CD8-positive, alpha-beta memory T cell (primary cell): ENCODE measurements around the gene FEM1B. TPM values are rescaled to one million over a fixed set of nuclear protein-coding genes. Genes with fewer than 3 reads are reported as not detected.

Experiments used
- CTCF ChIA-PET: fragments of 350-600 bp; sonication (Branson Sonifier 250); formaldehyde crosslinking; loops from one replicate; lab custom pipeline; 2021; ENCODE audit warnings: antibody characterized with exemption; lab: Charles Lee
- POLR2A ChIA-PET: fragments of 350-600 bp; sonication (Branson Sonifier 250); formaldehyde crosslinking; loops from one replicate; lab custom pipeline; 2021; ENCODE audit warnings: antibody characterized with exemption; lab: Charles Lee
- DNase-seq, 5 donors: peaks; one replicate each; pipeline versions ENCODE4 v3.0.0 to v3.0.0-alpha.2; 2020 to 2022; ENCODE audit warnings: mixed read lengths in 1 of 5
- H3K27ac ChIP-seq: one replicate; pipeline ENCODE4 v1.7.0; 2013; ENCODE audit warnings: low read depth, mild to moderate bottlenecking, low read length, moderate library complexity
- H3K27me3 ChIP-seq: 2 replicates; pipeline ENCODE4 v1.7.0; 2013; ENCODE audit warnings: low read length, mild to moderate bottlenecking; ENCODE audit not compliant: insufficient read depth, poor library complexity, severe bottlenecking
- H3K36me3 ChIP-seq: 2 replicates; pipeline ENCODE4 v1.7.0; 2013; ENCODE audit warnings: mild to moderate bottlenecking, low read length, moderate library complexity; ENCODE audit not compliant: insufficient read depth
- H3K4me1 ChIP-seq: 2 replicates; pipeline ENCODE4 v1.7.0; 2013; ENCODE audit warnings: mild to moderate bottlenecking, low read length, moderate library complexity; ENCODE audit not compliant: insufficient read depth
- H3K4me3 ChIP-seq: 2 replicates; pipeline ENCODE4 v1.7.0; 2013; ENCODE audit warnings: mild to moderate bottlenecking, low read length
- H3K9me3 ChIP-seq: 2 replicates; pipeline ENCODE4 v1.7.0; 2013; ENCODE audit warnings: mild to moderate bottlenecking, low read length
- H3K27ac Mint-ChIP-seq, 8 donors: one replicate each; pipeline ENCODE4 v1.8.0; 2020 to 2021; ENCODE audit warnings: mixed read lengths in 8 of 8, mild to moderate bottlenecking in 6 of 8, inconsistent platforms in 3 of 8, moderate library complexity in 3 of 8
- H3K27me3 Mint-ChIP-seq, 2 donors: one replicate each; pipeline ENCODE4 v1.8.0; 2020 to 2021; ENCODE audit warnings: mixed read lengths in 2 of 2, mild to moderate bottlenecking in 1 of 2, moderate library complexity in 1 of 2
- H3K36me3 Mint-ChIP-seq, 3 donors: one replicate each; pipeline ENCODE4 v1.8.0; 2020 to 2021; ENCODE audit warnings: mixed read lengths in 3 of 3, inconsistent platforms in 1 of 3, mild to moderate bottlenecking in 1 of 3
- H3K4me1 Mint-ChIP-seq, 3 donors: one replicate each; pipeline ENCODE4 v1.8.0; 2020 to 2021; ENCODE audit warnings: mixed read lengths in 3 of 3, inconsistent platforms in 1 of 3, mild to moderate bottlenecking in 1 of 3
- H3K4me3 Mint-ChIP-seq, 7 donors: one replicate each; pipeline ENCODE4 v1.8.0; 2020 to 2021; ENCODE audit warnings: mixed read lengths in 7 of 7, mild to moderate bottlenecking in 6 of 7, moderate library complexity in 4 of 7, inconsistent platforms in 2 of 7
- H3K9me3 Mint-ChIP-seq, 5 donors: one replicate each; pipeline ENCODE4 v1.8.0; 2020 to 2022; ENCODE audit warnings: mixed read lengths in 5 of 5, mild to moderate bottlenecking in 3 of 5, moderate library complexity in 2 of 5, inconsistent platforms in 1 of 5
- polyA plus RNA-seq: library from polyadenylated mRNA; unstranded; fragments of 300-500 nt; fragmentation: Illumina TruSeq; gene quantifications from one replicate; pipeline ENCODE4 v1.2.3, GENCODE V29; 2021
- total RNA-seq, 2 experiments: library from RNA; stranded (reverse); gene quantifications; one replicate each; pipeline ENCODE4 v1.2.3, GENCODE V29; 2021

FEM1B gene
- total and polyA plus RNA-seq, 3 experiments from 2014 or later: 16.9 to 39.6 (median 37.7) TPM

GRCh38 chr15:68299436-68299835 is 21.9 kb downstream of the FEM1B start:
- Histone ChIP-seq H3K27ac (no peak overlapping the region), H3K27me3 (no peaks in the 10 kb centered on the region), H3K36me3 (no peaks in the 10 kb centered on the region), H3K9me3 (no peaks in the 10 kb centered on the region), H3K4me1 (peaks cover 9% of the 10 kb centered on the region), H3K4me3 (peak overlapping the region; percentile 54)
- Mint-ChIP-seq H3K27ac (peak overlapping the region; percentile 62 to 98 (median 92)), H3K27me3 (no peaks in the 10 kb centered on the region), H3K9me3 (no peaks in the 10 kb centered on the region), H3K4me3 (peak overlapping the region; percentile 78 to 90 (median 81)), H3K4me1 (peaks cover 23 to 45% (median 40%) of the 10 kb centered on the region in 3 donors), H3K36me3 (peaks cover 0 to 9% (median 0%) of the 10 kb centered on the region in 3 donors)
- CTCF ChIA-PET: no interaction called here
- POLR2A ChIA-PET: no interaction called here
- DNase-seq: no peak

- H3K36me3 ChIP-seq: no peaks in the 10 kb centered on the region
- no peaks in the 10 kb centered on the region for H3K9me3 ChIP-seq
- H3K27ac ChIP-seq: no peak overlapping the region
- H3K4me1 ChIP-seq: peaks cover 9% of the 10 kb centered on the region
- peaks cover 17 to 39% (median 36%) of the 10 kb centered on the region in 3 donors for H3K4me1 Mint-ChIP-seq
- H3K4me3 ChIP-seq: no peak overlapping the region
- no peaks in the 10 kb centered on the region for H3K9me3 Mint-ChIP-seq
- no peaks in the 10 kb centered on the region for H3K27me3 Mint-ChIP-seq
- H3K27me3 ChIP-seq: no peaks in the 10 kb centered on the region
- H3K4me3 Mint-ChIP-seq: peak overlapping the region in 2 of 7 donors; percentile 17 to 90
- ChIA-PET POLR2A (no interaction called here), CTCF (no interaction called here)
- peak overlapping the region in 4 of 8 donors; percentile 36 to 98 (median 76) for H3K27ac Mint-ChIP-seq
- peaks cover 0 to 6% (median 0%) of the 10 kb centered on the region in 3 donors for H3K36me3 Mint-ChIP-seq
- no peak for DNase-seq
Observed at GRCh38 chr15:68300115-68300940, 22.8 kb downstream of the FEM1B start.

GRCh38 chr15:68301301-68301700 is 23.8 kb downstream of the FEM1B start:
- no peaks in the 10 kb centered on the region for H3K27me3 Mint-ChIP-seq
- H3K4me3 Mint-ChIP-seq: no peak overlapping the region
- CTCF ChIA-PET: no interaction called here

GRCh38 chr15:68302729-68303128 is 25.2 kb downstream of the FEM1B start:
- no peak for DNase-seq
- Mint-ChIP-seq H3K4me3 (no peak overlapping the region), H3K4me1 (peaks cover 24 to 40% (median 35%) of the 10 kb centered on the region in 3 donors), H3K27me3 (peaks cover 0 to 10% of the 10 kb centered on the region in 2 donors), H3K9me3 (no peaks in the 10 kb centered on the region), H3K27ac (no peak overlapping the region), H3K36me3 (peaks cover 0 to 2% (median 0%) of the 10 kb centered on the region in 3 donors)
- CTCF ChIA-PET: interaction anchor here (0.9 kb wide), 1 partner anchor 53 kb away, joined by 3 read pairs; no protein-coding TSS in a partner anchor
- POLR2A ChIA-PET: no interaction called here
- H3K9me3 ChIP-seq: no peaks in the 10 kb centered on the region
- peaks cover 3% of the 10 kb centered on the region for H3K27me3 ChIP-seq
- peaks cover 14% of the 10 kb centered on the region for H3K4me1 ChIP-seq
- H3K36me3 ChIP-seq: no peaks in the 10 kb centered on the region
- H3K4me3 ChIP-seq: no peak overlapping the region
- no peak overlapping the region for H3K27ac ChIP-seq

More at GRCh38 chr15:68301301-68301700, 23.8 kb downstream of the FEM1B start:
- Histone ChIP-seq H3K4me1 (peaks cover 10% of the 10 kb centered on the region), H3K27me3 (peaks cover under 1% of the 10 kb centered on the region), H3K9me3 (no peaks in the 10 kb centered on the region), H3K4me3 (no peak overlapping the region), H3K36me3 (no peaks in the 10 kb centered on the region), H3K27ac (no peak overlapping the region)
- peaks cover 0 to 3% (median 0%) of the 10 kb centered on the region in 3 donors for H3K36me3 Mint-ChIP-seq
- POLR2A ChIA-PET: no interaction called here
- peak overlapping the region in 1 of 8 donors; percentile 49 for H3K27ac Mint-ChIP-seq
- H3K4me1 Mint-ChIP-seq: peaks cover 20 to 34% (median 34%) of the 10 kb centered on the region in 3 donors
- DNase-seq: no peak
- no peaks in the 10 kb centered on the region for H3K9me3 Mint-ChIP-seq

GRCh38 chr15:68303134-68303533 is 25.6 kb downstream of the FEM1B start:
- Histone ChIP-seq H3K4me3 (no peak overlapping the region), H3K9me3 (no peaks in the 10 kb centered on the region), H3K27ac (no peak overlapping the region), H3K4me1 (peaks cover 14% of the 10 kb centered on the region), H3K27me3 (peaks cover 3% of the 10 kb centered on the region), H3K36me3 (no peaks in the 10 kb centered on the region)
- ChIA-PET CTCF (interaction anchor here (0.9 kb wide), 1 partner anchor 53 kb away, joined by 3 read pairs; no protein-coding TSS in a partner anchor), POLR2A (no interaction called here)
- DNase-seq: no peak
- Mint-ChIP-seq H3K36me3 (peaks cover 0 to 2% (median 0%) of the 10 kb centered on the region in 3 donors), H3K4me1 (peaks cover 24 to 36% (median 31%) of the 10 kb centered on the region in 3 donors), H3K27ac (no peak overlapping the region), H3K27me3 (peaks cover 0 to 11% of the 10 kb centered on the region in 2 donors), H3K9me3 (no peaks in the 10 kb centered on the region), H3K4me3 (no peak overlapping the region)

- H3K27ac ChIP-seq: no peak overlapping the region
- DNase-seq: no peak
- H3K4me1 Mint-ChIP-seq: peaks cover 21 to 29% (median 25%) of the 10 kb centered on the region in 3 donors
- ChIA-PET CTCF (interaction anchor here (0.8 kb wide), 1 partner anchor 51 kb away, joined by 3 read pairs; no protein-coding TSS in a partner anchor), POLR2A (no interaction called here)
- no peaks in the 10 kb centered on the region for H3K36me3 ChIP-seq
- H3K4me3 ChIP-seq: no peak overlapping the region
- H3K27me3 ChIP-seq: peaks cover 3% of the 10 kb centered on the region
- no peak overlapping the region for H3K4me3 Mint-ChIP-seq
- peaks cover 0 to 11% of the 10 kb centered on the region in 2 donors for H3K27me3 Mint-ChIP-seq
- peak overlapping the region in 1 of 8 donors; percentile 68 for H3K27ac Mint-ChIP-seq
- no peaks in the 10 kb centered on the region for H3K9me3 ChIP-seq
- H3K4me1 ChIP-seq: peaks cover 11% of the 10 kb centered on the region
- H3K9me3 Mint-ChIP-seq: no peaks in the 10 kb centered on the region
- no peaks in the 10 kb centered on the region for H3K36me3 Mint-ChIP-seq
Observed at GRCh38 chr15:68303560-68304436, 26.3 kb downstream of the FEM1B start.

- no peak overlapping the region for H3K27ac Mint-ChIP-seq
Observed at GRCh38 chr15:68304589-68305337, 27.2 kb downstream of the FEM1B start.

More at GRCh38 chr15:68304589-68305337, 27.2 kb downstream of the FEM1B start:
- ChIA-PET POLR2A (no interaction called here), CTCF (interaction anchor here (0.8 to 2.3 kb wide), 2 partner anchors 52 kb away, joined by 3 to 19 read pairs; no protein-coding TSS in a partner anchor)
- Histone ChIP-seq H3K9me3 (no peaks in the 10 kb centered on the region), H3K4me1 (peaks cover 5% of the 10 kb centered on the region), H3K27ac (no peak overlapping the region), H3K4me3 (no peak overlapping the region), H3K36me3 (no peaks in the 10 kb centered on the region), H3K27me3 (peaks cover 3% of the 10 kb centered on the region)
- H3K4me3 Mint-ChIP-seq: no peak overlapping the region
- H3K27me3 Mint-ChIP-seq: peaks cover 0 to 11% of the 10 kb centered on the region in 2 donors
- H3K9me3 Mint-ChIP-seq: no peaks in the 10 kb centered on the region
- DNase-seq: no peak
- no peaks in the 10 kb centered on the region for H3K36me3 Mint-ChIP-seq
- H3K4me1 Mint-ChIP-seq: peaks cover 12 to 19% (median 16%) of the 10 kb centered on the region in 3 donors
